Activated CD4-positive, CD25-positive, alpha-beta regulatory T cell treated with anti-CD3 and anti-CD28 coated beads, Interleukin-2, amount 50 U/mL, for 72 hours (primary cell): ENCODE measurements around the gene JSRP1.

Source experiments
- DNase-seq: peaks from one replicate; pipeline ENCODE4 v3.0.0; 2021

Gene JSRP1

DNA sequence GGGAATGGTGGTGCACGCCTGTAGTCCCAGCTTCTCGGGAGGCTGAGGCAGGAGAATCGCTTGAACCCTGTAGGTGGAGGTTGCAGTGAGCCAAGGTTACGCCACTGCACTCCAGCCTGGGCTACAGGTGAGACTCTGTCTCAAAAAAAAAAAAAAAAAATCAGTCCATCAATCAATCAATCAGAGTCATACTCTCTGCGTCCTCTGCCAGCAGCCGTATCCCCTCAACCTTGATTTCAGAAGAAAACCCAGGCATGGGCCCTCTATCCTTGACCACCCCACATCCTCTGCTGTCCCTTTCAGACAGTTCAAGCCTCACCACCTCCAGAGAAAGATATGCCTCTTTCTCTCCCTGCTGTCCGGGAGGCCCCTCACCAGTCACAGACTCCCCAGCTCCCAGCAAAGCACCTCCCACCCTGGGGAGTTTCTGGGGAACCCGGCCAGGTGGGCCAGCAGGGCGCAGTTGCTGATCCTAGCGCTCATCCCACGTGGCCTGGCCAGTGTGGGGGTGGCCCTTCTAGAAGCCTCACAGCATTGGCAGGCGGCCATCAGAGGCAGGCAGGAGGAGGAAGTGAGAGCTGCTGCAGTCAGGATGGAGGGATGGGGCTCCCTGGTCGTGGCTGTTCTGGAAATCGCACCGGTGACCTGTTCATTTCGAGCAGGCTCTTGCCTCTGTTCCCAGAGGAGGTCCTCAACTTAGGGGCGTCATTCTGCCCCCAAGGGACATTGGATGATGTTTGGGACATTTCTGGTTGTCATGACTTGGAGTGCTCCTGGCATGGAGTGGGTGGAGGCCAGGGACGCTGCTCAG lies 10.2 kb upstream of the JSRP1 start:
- DNase-seq = no peak

DNA sequence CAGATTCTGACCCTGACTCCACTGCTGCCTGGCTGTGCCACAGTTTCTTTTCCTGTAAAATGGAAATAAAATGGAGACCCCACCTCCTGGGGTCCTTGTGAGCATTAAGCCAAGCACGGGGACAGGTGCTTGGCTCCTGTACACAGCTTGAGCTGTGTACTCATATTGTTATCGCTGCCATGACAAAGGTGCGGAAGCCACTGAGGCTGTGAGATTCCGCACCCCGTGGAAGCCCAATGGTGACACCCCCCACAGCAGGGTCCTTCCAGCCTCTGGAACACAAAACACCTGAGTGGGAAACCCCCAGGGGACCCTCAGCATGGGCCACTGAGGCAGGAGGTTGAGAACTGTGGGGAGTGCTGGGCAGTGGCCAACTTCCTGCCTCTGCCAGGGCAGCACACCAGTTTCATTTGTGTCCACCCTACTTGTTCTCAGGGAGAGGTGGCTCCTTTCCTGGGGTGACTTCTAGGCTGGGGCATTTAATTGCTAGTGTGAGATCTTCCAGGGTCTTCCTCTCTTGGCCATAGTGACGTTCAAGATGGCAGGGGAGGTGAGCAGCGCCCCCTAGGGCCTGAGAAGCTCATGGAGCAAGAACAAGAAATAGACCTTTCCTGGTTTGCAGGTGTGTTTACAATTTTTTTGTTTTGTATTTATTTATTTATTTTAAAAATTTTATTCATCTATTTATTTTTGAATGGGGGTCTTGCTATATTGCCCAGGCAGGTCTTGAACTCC lies 5.4 kb upstream of the JSRP1 start:
- peak; percentile 65 for DNase-seq

DNA sequence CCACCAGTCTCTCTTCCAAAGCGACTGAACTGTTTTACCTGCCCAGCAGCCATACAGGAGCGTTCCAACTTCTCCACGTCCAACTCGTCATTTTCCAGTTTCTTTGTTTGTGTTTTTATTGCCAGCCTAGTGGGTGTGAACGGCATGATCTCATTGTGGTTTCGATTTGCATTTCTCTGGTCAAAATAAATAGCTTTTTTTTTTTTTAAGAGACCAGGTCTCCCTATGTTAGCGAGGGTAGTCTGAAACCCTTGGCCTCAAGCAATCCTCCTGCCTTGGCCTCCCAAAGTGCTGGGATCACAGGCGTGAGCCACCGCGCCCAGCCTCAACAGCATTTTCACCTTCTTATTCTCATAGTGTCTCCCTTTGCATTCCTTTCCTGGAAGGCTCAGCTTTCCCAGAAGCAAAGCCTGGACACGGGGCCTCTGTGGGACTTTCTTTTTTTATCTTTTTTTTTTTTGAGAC lies 4.2 kb upstream of the JSRP1 start:
- no peak for DNase-seq

DNA sequence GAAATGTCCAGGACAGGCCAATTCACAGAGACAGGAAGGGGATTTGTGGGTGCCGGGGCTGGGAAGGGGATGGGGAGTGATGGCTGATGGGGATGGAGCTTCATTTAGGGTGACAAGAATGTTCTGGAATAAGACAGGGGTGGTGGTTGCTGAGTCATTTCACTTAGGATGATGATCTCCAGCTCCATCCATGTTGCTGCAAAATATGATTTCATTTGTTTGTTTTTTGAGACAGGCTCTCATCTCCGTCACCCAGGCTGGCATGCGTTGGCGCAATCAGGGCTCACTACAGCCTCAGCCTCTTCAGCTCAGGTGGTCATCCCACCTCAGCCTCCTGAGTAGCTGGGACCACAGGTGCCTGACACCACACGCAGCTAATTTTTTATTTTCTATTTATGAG lies 3.1 kb upstream of the JSRP1 start:
- no peak for DNase-seq

DNA sequence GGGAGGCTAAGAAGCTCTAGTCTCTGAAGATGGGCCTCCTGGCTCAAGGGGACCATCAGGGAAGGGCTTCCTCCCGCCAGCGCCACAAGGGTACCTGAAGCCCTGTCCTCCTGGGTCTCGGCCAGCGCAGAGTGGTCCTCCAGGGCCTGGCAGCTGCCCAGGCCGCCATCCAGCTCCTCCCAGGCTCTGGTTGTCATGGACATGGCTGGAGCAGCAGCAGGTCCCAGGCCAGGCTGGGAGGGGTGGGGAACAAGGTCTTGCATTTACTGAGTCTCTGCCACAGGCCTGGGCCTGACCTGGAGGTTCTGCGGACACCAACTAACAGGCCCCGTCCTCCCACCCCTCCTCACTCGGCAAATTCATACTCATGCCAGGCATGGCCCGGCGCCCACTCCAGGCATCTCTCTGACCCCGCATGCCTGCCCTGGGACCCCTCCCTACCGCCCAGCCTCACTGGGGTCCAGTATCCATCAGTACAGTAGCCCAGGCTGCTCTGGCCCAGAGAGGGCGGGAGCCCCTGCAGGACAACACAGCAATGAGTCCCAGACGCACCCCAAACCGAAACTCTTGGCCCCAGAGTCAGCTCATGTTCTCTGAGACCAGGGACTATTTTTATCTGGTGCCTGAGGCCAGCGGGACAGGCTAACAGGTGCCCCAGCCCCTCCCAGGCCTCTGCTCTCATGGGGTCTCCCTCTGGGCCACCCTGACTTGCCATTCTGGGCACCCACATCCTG lies 938 bp downstream of the JSRP1 start:
- DNase-seq = no peak

DNA sequence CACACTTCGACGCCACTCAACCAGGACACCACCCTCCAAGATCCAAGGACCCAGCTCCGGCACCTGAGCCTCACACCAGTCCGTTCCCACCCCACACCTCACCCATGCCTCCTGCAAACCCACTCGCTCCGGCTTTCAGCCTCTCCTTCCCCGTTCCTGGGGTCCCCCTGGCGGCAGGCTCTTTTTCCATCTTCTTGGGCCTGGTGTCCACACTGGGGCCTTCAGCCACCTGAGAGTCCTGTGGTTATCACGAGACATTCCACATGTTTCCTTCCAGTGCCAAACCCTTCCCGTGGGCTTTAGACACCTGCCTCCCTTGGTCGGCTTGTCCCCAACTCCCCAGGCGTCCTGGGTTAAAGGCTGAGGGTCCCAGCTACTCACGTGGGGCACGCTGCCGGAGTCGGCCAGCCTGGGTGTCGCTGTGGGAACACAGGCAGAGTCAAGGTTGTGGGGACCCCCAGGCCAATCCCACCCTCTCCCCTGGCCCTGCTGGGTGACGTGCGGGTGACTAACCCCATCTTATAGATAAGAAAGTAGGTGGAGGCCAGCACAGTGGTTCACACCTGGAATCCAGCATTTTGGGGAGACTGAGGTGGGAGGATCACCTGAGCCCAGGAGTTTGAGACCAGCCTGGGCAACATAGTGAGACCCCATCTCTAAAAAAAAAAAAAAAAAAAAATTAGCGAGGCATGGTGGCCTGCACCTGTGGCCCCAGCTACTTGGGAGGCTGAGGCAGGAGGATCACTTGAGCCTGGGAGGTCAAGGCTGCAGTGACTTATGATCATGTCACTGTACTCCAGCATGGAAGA lies 1.9 kb downstream of the JSRP1 start:
- no peak for DNase-seq

DNA sequence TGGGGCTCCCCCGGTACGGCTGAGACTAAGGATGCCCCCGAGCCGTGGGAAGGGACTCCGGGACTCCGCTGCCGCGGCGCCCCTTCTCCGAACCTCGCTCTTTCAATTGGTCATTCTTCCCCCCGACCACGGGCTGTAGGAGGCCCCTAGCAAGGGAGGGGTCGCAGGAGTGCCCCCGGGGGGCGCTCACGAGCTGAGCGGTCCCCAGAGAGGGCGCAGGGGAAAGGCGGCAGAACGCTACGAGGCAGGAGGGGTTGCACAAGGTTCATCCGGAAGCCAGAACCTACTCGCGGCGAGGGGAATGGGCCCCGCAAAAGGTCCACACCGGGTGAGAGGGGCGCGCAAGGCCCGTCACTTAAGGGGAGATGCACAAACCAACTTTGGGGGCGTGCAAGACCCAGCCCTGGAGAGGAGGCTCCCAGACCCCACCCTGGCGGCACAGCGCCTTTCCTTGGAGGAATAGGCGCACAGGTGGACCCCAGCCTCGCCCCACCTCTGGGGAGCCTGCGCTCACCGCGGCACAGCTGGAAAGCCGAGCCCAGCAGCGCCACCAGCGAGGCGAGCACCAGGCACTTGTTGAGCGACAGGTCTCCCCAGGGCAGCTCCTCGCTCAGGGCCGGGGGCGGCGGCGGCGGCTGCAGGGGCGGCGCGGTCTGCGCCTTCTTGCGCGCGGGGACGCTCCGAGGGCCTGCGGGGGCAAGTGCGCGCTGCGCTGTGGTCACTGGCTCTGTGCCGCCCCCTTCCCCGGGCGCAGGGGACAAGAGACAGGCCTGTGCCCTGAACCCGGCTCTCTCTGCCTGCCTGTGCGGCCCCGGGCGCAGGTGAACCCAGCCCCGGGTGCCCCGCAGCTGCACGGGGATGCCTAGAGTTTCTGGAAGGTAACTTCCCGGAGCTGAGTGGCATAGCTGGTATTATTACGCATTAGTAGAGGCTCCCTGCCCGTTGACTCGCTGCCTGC lies 2.8 kb downstream of the JSRP1 start:
- DNase-seq = peak; percentile 48

DNA sequence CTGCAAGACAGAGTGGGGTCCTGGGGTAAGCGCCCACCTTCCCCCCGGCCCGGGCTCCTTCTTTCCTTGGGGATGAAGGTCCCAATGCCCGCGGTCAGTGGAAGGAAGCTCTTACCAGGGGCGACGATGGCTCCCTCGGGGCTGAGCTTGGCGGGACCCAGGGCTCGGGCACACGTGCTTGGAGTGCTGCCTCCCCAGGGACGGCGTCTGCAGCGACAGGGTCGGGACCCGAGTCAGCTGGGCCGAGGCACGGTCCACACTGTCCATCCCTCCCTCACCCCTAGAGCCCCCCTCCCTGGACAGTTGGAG lies 3.5 kb downstream of the JSRP1 start:
- DNase-seq = no peak

DNA sequence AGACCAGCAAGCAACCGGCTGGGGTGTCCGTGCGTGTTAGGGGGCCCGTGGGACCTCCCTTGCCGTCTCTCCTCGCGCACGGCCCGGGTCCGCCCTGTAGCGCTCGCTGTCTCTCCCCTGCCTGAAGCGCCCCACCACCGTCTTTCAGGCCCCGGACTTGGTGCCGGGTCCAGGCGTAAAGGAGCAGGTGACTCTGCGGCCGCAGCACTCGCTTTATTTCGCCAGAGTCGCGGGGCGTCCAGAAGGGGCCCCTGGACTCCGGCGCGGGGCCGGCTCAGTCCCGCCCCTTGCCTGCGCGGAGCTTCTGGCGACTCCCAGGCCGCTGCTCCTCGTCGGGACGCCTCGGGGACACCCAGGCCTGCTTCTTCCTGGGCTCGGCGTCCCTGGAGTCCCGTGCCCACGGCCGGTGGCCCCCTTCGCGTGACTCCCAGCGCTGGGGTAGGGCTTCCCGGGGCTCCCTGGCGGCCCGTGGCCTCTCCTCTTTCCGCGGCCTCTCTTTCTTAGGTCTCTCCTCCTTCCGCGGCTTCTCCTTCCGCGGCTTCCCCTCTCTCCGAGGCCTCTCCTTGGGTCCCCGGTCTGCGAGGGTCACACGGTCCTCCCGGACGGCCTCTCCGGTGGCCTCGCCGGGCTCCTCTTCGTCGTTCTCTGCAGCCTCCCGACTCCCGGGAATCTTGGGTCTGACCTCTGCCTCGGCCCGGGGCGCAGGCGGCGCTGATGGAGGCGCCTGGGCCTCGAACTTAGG lies 4.0 kb downstream of the JSRP1 start:
- no peak for DNase-seq

DNA sequence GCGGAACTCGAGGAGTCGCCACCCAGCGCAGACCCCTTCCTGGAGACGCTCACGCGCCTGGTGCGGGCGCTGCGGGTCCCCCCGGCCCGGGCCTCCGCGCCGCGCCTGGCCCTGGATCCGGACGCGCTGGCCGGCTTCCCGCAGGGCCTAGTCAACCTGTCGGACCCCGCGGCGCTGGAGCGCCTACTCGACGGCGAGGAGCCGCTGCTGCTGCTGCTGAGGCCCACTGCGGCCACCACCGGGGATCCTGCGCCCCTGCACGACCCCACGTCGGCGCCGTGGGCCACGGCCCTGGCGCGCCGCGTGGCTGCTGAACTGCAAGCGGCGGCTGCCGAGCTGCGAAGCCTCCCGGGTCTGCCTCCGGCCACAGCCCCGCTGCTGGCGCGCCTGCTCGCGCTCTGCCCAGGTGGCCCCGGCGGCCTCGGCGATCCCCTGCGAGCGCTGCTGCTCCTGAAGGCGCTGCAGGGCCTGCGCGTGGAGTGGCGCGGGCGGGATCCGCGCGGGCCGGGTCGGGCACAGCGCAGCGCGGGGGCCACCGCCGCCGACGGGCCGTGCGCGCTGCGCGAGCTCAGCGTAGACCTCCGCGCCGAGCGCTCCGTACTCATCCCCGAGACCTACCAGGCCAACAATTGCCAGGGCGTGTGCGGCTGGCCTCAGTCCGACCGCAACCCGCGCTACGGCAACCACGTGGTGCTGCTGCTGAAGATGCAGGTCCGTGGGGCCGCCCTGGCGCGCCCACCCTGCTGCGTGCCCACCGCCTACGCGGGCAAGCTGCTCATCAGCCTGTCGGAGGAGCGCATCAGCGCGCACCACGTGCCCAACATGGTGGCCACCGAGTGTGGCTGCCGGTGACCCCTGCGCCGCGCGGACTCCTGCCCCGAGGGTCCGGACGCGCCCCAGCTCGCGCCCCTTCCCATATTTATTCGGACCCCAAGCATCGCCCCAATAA lies 4.8 kb downstream of the JSRP1 start:
- no peak for DNase-seq

DNA sequence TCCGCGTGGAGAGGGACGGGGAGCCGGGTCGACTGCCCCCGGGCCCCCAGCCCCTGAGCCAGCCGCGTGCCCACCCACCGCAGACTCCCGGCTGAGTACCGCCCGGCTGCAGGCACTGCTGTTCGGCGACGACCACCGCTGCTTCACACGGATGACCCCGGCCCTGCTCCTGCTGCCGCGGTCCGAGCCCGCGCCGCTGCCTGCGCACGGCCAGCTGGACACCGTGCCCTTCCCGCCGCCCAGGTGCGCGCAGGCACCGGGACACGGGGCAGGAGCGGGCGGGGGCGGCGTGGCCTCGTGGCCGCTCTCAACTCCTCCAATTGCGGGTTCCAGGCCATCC lies 5.5 kb downstream of the JSRP1 start:
- DNase-seq = no peak

DNA sequence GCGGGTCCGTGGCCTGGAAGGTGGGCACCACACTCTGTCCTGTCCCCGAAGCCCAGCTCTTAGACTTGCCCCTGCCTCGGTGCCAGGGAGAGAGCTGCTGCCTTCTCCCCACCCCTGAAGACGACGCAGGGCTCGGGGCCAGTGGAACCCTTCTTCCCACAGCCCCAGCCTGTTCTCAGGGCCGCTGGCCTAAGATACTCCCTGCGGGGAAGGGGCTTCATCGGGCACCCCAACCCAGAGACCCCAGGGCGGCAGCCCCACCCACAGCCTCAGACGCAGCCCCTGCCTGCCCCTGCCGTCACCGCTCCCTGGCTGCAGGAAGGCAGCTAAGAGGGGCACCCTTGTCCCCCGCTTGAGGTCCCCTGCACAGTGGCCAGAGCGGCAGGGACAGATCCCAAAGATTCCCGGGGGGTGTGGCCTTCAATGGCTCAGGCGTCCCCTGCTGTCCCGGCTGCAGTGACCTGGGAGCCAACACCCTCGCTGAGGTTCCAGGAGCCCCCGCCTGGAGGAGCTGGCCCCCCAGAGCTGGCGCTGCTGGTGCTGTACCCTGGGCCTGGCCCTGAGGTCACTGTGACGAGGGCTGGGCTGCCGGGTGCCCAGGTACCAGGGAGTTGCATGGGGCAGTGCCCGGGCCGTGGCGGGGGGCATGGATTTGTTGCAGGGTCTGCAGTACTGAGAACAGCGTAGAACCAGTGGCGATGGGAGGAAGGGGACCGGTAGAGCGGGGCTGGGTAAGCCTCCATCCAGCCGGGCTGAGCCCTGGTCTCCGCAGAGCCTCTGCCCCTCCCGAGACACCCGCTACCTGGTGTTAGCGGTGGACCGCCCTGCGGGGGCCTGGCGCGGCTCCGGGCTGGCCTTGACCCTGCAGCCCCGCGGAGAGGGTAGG lies 6.1 kb downstream of the JSRP1 start:
- no peak for DNase-seq

DNA sequence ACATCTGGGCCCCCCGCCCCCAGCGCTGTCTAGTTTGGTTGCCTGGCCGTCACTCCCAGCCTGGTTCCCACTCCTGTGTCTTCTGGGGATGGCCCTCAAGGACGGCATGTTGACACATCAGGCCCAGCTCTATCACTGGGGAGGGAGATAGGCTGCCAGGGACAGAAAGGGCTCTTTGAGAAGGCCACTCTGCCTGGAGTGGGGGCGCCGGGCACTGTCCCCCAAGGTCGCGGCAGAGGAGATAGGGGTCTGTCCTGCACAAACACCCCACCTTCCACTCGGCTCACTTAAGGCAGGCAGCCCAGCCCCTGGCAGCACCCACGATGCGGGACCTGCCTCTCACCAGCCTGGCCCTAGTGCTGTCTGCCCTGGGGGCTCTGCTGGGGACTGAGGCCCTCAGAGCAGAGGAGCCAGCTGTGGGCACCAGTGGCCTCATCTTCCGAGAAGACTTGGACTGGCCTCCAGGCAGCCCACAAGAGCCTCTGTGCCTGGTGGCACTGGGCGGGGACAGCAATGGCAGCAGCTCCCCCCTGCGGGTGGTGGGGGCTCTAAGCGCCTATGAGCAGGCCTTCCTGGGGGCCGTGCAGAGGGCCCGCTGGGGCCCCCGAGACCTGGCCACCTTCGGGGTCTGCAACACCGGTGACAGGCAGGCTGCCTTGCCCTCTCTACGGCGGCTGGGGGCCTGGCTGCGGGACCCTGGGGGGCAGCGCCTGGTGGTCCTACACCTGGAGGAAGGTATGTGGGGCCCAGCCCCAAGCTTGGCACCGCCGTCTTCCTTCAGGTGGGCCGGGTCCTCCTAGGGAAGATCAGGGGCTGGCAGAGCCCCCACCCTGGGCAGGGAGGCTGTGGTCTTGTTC lies 7.0 kb downstream of the JSRP1 start, which contains the start of gene AMH:
AMH (plus strand) TSS at position 314 of the 857 bp plus-strand sequence; CDS start at position 324, 10 bp downstream.
- no peak for DNase-seq

DNA sequence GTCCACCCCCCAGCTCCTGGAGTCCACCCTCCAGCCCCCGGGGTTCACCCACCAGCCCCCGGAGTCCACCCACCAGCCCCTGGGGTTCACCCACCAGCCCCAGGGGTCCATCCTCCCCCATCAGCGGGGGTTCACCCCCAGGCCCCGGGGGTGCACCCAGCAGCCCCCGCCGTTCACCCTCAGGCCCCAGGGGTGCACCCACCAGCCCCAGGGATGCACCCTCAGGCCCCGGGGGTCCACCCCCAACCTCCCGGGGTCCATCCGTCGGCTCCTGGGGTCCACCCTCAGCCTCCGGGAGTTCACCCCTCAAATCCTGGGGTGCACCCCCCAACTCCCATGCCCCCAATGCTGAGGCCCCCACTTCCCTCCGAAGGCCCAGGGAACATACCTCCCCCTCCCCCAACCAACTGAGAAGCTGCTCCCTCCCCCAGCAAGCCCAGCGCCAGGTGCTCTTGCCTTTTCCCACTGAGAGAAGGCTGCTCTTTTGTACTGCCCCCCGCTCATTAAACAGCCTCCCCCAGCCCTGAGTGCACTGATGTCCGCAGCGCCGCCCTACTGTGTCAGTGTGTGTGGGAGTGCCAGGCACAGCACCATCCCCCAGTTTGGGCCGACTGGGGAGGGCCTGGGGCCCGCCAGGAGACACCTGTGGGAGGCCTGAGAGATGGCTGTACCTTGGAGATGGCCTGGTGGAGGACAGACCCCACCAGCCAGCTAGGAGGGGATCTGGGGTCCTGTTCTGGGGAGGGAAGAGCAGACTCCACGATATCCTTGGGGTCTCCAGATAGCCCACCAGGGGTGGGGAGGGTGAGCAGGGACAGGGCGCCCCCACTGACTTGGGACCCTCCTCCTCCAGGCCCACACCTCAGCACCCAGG lies 7.8 kb downstream of the JSRP1 start:
- no peak for DNase-seq

DNA sequence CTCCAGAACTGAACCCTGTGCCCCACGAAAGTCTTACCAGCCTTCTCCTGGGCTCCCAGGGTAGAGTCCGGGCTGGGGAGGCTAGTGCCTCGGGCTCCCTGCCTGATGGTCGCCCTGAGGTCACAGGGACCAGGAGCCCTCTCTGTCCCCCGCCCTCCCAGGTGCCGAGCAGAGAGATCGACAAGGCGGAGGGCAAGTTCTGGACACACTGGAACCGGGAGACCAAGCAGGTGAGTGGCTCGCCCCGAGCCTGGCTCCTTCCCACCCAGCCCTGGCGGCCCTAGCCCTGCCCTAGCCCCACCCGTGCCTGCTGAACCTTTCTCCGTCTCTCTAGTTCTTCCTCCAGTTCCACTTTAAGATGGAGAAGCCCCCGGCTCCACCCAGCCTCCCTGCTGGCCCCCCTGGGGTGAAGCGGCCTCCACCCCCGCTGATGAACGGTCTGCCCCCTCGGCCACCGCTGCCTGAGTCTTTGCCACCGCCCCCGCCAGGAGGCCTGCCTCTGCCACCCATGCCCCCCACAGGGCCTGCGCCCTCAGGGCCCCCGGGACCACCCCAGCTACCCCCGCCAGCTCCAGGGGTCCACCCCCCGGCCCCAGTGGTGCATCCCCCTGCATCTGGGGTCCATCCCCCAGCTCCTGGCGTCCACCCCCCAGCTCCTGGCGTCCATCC lies 8.7 kb downstream of the JSRP1 start:
- DNase-seq = no peak

DNA sequence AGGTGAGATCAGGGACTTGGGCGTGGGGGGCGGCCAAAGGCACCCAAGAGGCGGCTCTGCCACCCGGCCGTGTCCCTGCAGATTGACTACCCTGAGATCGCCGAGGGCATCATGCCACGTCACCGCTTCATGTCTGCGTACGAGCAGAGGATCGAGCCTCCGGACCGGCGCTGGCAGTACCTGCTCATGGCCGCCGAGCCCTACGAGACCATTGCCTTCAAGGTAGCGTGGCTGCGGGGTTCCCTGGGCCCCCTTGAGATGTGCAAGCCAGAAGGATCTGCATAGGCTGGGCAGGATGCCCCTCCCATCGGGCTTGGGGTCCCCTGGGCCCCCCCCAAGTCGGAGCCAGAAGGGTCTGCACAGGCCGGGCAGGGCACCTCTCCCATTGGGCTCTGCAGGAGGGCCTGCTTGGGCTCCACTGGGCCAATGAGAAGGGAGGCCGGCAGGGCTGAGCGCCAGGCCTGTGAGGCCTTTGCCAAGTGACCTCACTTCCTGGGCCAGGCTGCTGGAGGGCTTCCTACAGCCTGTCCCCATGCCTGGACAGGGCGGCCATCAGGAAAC lies 9.3 kb downstream of the JSRP1 start:
- no peak for DNase-seq
